Measurements from ENCODE around the gene GRIP1.

GRCh38 chr12:66548338-66549049, 130.4 kb downstream of the GRIP1 start:
- TF ChIP-seq CTCF (IDR thresholded peaks at IDR 0.05; ENCODE audit: insufficient read depth, low read length), result no peak
- no peak for TF ChIP-seq POLR2AphosphoS5 (IDR thresholded peaks at IDR 0.05; ENCODE audit: low read depth)
- TF ChIP-seq REST (IDR thresholded peaks at IDR 0.05; ENCODE audit: insufficient replicate concordance, low read depth), result no peak
- no peak for TF ChIP-seq GABPA (IDR thresholded peaks at IDR 0.05; ENCODE audit: low read depth)
